NT2/D1 (cell line): ENCODE measurements around the gene HIPK2.

Experiments
- SUZ12 ChIP-seq: IDR thresholded peaks from 2 replicates; pipeline ENCODE4 v1.6.1; 2011; ENCODE audit not compliant: insufficient read length, insufficient read depth; ENCODE audit errors: extremely low read depth
- ZNF274 ChIP-seq: IDR thresholded peaks from 2 replicates; pipeline ENCODE4 v1.6.1; 2011; ENCODE audit warnings: mild to moderate bottlenecking, low read depth, low read length

- TF ChIP-seq SUZ12 (no peak), ZNF274 (no peak)
These were observed 252.0 kb downstream of the HIPK2 start for GRCh38 chr7:139525750-139526149.
